Lower lobe of right lung (tissue), 2 donors: ENCODE results near the gene GMPPB. TPM values are rescaled to one million over a fixed set of nuclear protein-coding genes. Genes with fewer than 3 reads are reported as not detected.

Experiments
- ATAC-seq, 2 donors: fragments of 200-7000 bp; cut with Tn5 transposase; one replicate each; pipeline ENCODE4 v1.9.1; 2020 to 2022; ENCODE audit warnings: mild to moderate bottlenecking in 2 of 2, moderate library complexity in 2 of 2
- DNase-seq: peaks from one replicate; pipeline ENCODE4 v3.0.0-alpha.2; 2020
- H3K27ac ChIP-seq: fragments of 200-600 bp; one replicate; pipeline ENCODE4 v1.8.0; 2022
- H3K27me3 ChIP-seq: fragments of 200-600 bp; one replicate; pipeline ENCODE4 v1.8.0; 2022; ENCODE audit warnings: low read depth
- H3K36me3 ChIP-seq: fragments of 200-600 bp; one replicate; pipeline ENCODE4 v1.8.0; 2022; ENCODE audit warnings: mild to moderate bottlenecking
- H3K4me1 ChIP-seq: fragments of 200-600 bp; one replicate; pipeline ENCODE4 v1.8.0; 2022
- H3K4me3 ChIP-seq: fragments of 200-600 bp; one replicate; pipeline ENCODE4 v1.8.0; 2022; ENCODE audit warnings: mild to moderate bottlenecking
- H3K9me3 ChIP-seq: fragments of 200-600 bp; one replicate; pipeline ENCODE4 v1.8.0; 2022
- intact Hi-C: fragments of 100-400 bp; cut with DNase I; formaldehyde crosslinking; loops from one replicate; pipeline ENCODE4 v1.11.0; 2022
- total RNA-seq: library from RNA; stranded (reverse); fragmentation: NEBNext Ultra II Directional; extraction: Animal tissue kit (Norgen Biotek cat#: 25700); gene quantifications from one replicate; pipeline ENCODE4 v1.2.1, GENCODE V29; 2021
- TF ChIP-seq, protein P1 (sequence below): fragments of 200-600 bp; IDR thresholded peaks from one replicate; pipeline ENCODE4 v1.8.0; 2022; ENCODE audit warnings: antibody characterized with exemption, mild to moderate bottlenecking
- donor health status: DM: no; HTN: yes; CAD: no; lungs with severe emphysema.

Gene GMPPB
- total RNA-seq, 1 donor from 2014 or later, result 27.3 TPM

DNA sequence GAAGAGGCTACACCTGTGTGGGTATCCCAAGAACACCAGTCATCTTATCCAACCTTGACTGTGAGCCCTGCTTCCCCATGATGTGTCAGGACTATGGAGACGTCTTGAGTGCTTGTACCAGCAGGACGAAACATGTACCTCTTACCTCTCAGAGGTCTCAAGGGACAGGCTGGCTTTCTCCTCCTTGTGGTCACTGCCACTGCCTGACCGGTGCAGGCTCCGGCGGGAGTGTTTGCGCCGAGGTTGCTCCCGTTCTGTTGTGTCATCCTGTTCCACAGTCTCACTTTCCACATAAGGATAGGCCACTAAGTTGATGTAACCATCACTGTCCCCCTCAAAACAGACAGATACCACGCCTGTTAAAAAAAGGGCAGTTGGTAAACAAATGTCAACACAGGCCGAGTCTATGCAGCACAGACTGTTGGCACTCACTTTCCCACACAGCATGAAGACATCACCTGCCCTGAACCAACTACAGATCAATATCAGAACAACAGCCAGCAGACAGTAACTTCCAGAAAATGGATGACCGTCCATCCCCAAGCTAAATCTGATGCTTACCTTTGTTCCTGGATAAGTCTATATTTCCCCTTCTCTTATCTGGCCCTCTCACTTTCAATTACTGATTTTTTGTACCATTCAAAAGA lies 14.4 kb upstream of the GMPPB start:
- Histone ChIP-seq H3K27me3 (no peaks in the 10 kb centered on the region), H3K36me3 (peaks cover 61% of the 10 kb centered on the region), H3K4me3 (no peak overlapping the region), H3K27ac (no peak overlapping the region), H3K4me1 (no peaks in the 10 kb centered on the region), H3K9me3 (no peaks in the 10 kb centered on the region)
- TF ChIP-seq, protein P1, sequence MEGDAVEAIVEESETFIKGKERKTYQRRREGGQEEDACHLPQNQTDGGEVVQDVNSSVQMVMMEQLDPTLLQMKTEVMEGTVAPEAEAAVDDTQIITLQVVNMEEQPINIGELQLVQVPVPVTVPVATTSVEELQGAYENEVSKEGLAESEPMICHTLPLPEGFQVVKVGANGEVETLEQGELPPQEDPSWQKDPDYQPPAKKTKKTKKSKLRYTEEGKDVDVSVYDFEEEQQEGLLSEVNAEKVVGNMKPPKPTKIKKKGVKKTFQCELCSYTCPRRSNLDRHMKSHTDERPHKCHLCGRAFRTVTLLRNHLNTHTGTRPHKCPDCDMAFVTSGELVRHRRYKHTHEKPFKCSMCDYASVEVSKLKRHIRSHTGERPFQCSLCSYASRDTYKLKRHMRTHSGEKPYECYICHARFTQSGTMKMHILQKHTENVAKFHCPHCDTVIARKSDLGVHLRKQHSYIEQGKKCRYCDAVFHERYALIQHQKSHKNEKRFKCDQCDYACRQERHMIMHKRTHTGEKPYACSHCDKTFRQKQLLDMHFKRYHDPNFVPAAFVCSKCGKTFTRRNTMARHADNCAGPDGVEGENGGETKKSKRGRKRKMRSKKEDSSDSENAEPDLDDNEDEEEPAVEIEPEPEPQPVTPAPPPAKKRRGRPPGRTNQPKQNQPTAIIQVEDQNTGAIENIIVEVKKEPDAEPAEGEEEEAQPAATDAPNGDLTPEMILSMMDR, result no peak
- no peak for DNase-seq
- intact Hi-C loops, result no loop called here
- no peak for ATAC-seq

DNA sequence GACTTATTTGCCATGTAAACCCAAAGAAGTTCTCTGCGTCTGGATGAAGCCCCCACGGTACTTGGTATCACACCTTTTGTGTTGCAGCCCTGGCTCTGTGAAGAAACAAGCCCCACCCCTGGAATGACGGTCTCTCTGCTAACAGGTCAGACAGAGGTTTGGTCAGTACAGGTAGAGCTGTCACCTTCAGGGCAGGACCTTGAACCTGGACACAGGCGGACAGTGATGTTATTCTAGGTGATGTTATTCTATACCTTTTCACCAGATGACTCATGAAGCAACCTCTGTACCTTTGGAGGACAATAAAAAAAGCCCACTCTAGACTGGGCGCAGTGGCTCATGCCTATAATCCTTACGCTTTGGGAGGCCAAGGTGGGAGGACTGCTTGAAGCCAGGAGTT lies 11.0 kb upstream of the GMPPB start:
- H3K4me3 ChIP-seq, result no peak overlapping the region
- no peak for ATAC-seq
- peaks cover 96% of the 10 kb centered on the region for H3K36me3 ChIP-seq
- intact Hi-C loops, result no loop called here
- TF ChIP-seq, protein P1, result no peak
- no peaks in the 10 kb centered on the region for H3K9me3 ChIP-seq
- DNase-seq, result no peak
- no peak overlapping the region for H3K27ac ChIP-seq
- H3K27me3 ChIP-seq, result no peaks in the 10 kb centered on the region
- no peaks in the 10 kb centered on the region for H3K4me1 ChIP-seq

DNA sequence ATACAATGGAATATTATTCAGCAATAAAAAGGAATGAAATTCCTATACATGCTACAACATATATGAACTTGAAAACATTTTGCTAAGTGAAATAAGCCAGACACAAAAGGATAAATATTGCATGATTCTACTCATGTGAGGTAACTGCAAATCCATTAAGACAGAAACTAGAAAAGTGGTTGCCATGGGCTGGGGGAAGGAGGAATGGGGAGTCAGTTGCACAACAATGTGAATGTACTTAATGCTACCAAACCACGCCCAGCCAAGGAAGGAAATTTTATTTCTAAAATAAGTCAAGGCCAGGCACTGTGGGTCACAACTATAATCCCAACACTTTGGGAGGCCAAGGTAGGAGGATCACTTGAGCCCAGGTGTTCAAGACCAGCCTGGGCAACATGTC lies 9.8 kb upstream of the GMPPB start:
- ATAC-seq (no peak), DNase-seq (no peak)
- no peaks in the 10 kb centered on the region for H3K27me3 ChIP-seq
- TF ChIP-seq, protein P1, result no peak
- H3K27ac ChIP-seq, result no peak overlapping the region
- peaks cover 99% of the 10 kb centered on the region for H3K36me3 ChIP-seq
- intact Hi-C loops, result no loop called here
- no peaks in the 10 kb centered on the region for H3K9me3 ChIP-seq
- H3K4me1 ChIP-seq, result no peaks in the 10 kb centered on the region
- H3K4me3 ChIP-seq, result no peak overlapping the region

DNA sequence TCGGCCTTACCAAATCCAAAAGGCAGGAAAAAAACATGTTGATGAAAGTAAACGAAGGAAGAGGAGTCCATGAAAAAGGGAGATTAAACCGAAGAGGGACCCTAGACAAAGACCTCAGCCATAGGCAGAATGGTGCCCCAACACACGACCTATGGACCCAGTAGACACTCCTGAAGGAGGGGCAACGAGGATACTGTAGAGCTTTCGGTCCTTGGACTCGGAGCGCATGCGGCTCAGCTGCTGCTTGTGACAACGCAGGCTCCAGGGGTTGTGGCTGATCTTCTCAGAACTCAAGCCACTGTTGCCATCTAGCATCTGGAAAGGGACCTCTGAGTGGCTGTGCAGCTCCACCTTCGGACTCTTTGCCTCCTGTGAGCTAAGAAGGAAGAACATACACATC lies 8.8 kb upstream of the GMPPB start:
- peaks cover 98% of the 10 kb centered on the region for H3K36me3 ChIP-seq
- H3K4me1 ChIP-seq, result no peaks in the 10 kb centered on the region
- no peak for ATAC-seq
- TF ChIP-seq, protein P1, result no peak
- no peak overlapping the region for H3K4me3 ChIP-seq
- intact Hi-C loops, result no loop called here
- DNase-seq, result no peak
- H3K27me3 ChIP-seq, result no peaks in the 10 kb centered on the region
- H3K27ac ChIP-seq, result no peak overlapping the region
- no peaks in the 10 kb centered on the region for H3K9me3 ChIP-seq

DNA sequence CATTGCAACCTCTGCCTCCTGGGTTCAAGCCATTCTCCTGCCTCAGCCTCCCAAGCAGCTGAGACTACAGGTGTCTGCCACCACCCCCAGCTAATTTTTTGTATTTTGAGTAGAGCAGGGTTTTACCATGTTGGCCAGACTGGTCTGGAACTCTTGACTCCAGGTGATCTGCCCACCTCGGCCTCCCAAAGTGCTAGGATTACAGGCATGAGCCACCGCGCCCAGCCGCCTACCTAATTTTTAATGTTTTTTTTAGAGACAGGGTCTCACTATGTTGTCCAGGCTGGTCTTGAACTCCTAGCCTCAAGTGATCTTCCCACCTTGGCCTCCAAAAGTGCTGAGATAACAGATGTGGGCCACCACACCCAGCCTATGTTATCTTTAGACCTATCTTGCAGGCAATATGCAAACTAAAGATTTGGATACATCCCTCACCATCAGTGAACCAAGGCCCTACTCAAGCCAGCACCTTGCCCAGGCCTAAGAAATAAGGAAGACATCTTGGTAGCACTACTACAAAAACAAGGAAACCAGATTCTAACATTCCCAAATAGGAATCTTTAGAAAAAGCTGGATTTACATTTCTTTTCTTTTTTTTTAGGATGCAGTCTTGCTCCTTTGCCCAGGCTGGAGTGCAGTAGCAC lies 6.3 kb upstream of the GMPPB start:
- H3K27ac ChIP-seq, result no peak overlapping the region
- no peaks in the 10 kb centered on the region for H3K27me3 ChIP-seq
- intact Hi-C loops, result no loop called here
- no peaks in the 10 kb centered on the region for H3K9me3 ChIP-seq
- peaks cover 98% of the 10 kb centered on the region for H3K36me3 ChIP-seq
- H3K4me3 ChIP-seq, result no peak overlapping the region
- peaks cover 2% of the 10 kb centered on the region for H3K4me1 ChIP-seq
- no peak for ATAC-seq
- no peak for DNase-seq
- TF ChIP-seq, protein P1, result no peak
